Right cardiac atrium (tissue), 5 donors: Measurements from ENCODE around the gene AMZ1. TPM values are rescaled to one million over a fixed set of nuclear protein-coding genes. Genes with fewer than 3 reads are reported as not detected.

Source experiments
- ATAC-seq, 2 donors: fragments of 200-7000 bp; cut with Tn5 transposase; one replicate each; pipeline versions ENCODE4 v1.8.0 to v1.9.1; 2020; ENCODE audit warnings: moderate library complexity in 2 of 2, mild to moderate bottlenecking in 1 of 2
- DNase-seq, 3 donors: peaks; one replicate each; pipeline ENCODE4 v3.0.0-alpha.2; 2020
- H3K27ac ChIP-seq: one replicate; pipeline ENCODE4 v1.5.1; 2013; ENCODE audit warnings: mild to moderate bottlenecking, low read length, control low read depth, moderate library complexity
- H3K27me3 ChIP-seq: one replicate; pipeline ENCODE4 v1.6.1; 2013; ENCODE audit not compliant: control insufficient read depth, insufficient read depth
- H3K4me1 ChIP-seq: one replicate; pipeline ENCODE4 v1.6.1; 2013; ENCODE audit warnings: low read length; ENCODE audit not compliant: control insufficient read depth, insufficient read depth
- H3K4me3 ChIP-seq: one replicate; pipeline ENCODE4 v1.5.1; 2013; ENCODE audit warnings: low read length, control low read depth
- H3K9me3 ChIP-seq: one replicate; pipeline ENCODE4 v1.6.1; 2013; ENCODE audit warnings: low read length; ENCODE audit not compliant: control insufficient read depth
- WGBS: extraction: QIAGEN DNeasy Blood & Tissue Kit; methylation state at CpG from one replicate; pipeline ENCODE4 v1.1.7; 2013; 5-methylcytosine and 5-hydroxymethylcytosine counted together
- intact Hi-C, 4 donors: fragments of 100-400 bp; cut with DNase I; formaldehyde crosslinking; loops; one replicate each; pipeline versions ENCODE4 v1.11.0 to v1.14.0; 2022 to 2023
- polyA plus RNA-seq: library from polyadenylated mRNA; stranded (reverse); fragments of 200-250 nt; gene quantifications from one replicate; pipeline ENCODE4 v1.2.3, GENCODE V29; 2013
- total RNA-seq, 4 donors: library from RNA; stranded (reverse); fragmentation: NEBNext Ultra II Directional; extraction: Animal tissue kit (Norgen Biotek cat#: 25700); gene quantifications; one replicate each; pipeline ENCODE4 v1.2.1, GENCODE V29; 2021
- donor health status: healthy with polysubstance abuse.
- donor health status: DM: no; HTN: yes; CAD: no.
- donor health status: DM: no; HTN: no; CAD: no.
- donor health status: DM: no; HTN: yes; CAD: no; lungs with severe emphysema.
- donor health status: DM: yes; HTN: yes; CAD: no.

AMZ1 gene
- total and polyA plus RNA-seq, 5 donors: 0.36 to 1.0 (median 0.88) TPM

DNA sequence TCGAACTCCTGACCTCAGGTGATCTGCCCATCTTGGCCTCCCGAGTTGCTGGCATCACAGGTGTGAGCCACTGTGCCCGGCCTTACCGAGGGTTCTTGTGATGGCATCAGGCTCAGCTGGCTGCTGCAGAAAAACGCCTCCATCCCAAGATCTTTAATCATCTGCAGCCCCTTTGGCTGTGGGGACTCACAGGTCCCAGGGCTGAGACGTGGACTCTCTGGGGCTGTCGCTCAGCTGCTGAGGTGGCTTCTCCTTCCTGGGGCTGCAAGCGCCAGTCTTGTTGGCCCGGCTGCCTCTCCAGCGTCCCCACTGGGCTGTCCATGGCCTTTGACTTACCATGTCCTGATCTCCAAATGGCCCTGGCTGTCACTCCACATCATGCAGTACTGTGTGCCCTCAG lies 20.0 kb downstream of the AMZ1 start:
- intact Hi-C loops: no loop called here
- no peaks in the 10 kb centered on the region for H3K27me3 ChIP-seq

DNA sequence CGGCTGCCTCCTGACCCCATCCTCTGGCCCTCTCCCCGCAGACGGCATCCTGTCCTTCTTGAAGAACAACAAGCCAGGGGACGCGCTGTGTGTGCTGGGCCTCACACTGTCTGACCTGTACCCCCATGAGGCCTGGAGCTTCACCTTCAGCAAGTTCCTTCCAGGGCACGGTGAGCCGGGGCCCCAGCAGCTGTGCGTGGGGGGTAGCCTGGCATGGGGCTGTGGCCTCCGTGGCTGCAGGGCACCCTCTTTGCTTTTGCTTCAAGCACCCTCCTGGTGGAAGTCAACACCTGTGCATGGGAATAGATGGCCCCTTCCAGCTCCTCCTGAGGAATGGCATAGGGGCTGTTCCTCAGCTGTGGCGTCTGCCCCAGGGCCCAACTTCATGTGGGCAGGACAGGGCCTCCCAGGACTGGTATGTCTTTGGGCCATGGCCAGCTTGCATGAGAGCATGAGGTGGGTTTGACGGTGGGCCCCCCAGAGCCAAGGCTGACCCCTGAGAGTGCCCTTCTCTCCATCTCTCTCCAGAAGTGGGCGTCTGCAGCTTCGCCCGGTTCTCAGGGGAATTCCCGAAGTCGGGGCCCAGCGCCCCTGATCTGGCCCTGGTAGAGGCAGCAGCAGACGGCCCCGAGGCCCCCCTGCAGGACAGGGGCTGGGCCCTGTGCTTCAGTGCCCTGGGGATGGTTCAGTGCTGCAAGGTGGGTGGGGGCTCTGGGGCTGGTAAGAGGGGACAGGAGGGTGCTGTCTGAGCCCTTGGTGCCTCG lies 20.7 kb downstream of the AMZ1 start:
- H3K4me1 ChIP-seq: no peaks in the 10 kb centered on the region
- ATAC-seq: no peak
- H3K27ac ChIP-seq: no peak overlapping the region
- H3K9me3 ChIP-seq: no peaks in the 10 kb centered on the region
- intact Hi-C loops: no loop called here
- peak in 1 of 3 donors; percentile 44 for DNase-seq
- 89% methylated on average over 20 of the region's 20 CpGs for WGBS
- H3K4me3 ChIP-seq: no peak overlapping the region
- H3K27me3 ChIP-seq: no peaks in the 10 kb centered on the region

More for the DNA sequence above, 20.0 kb downstream of the AMZ1 start:
- no peak for ATAC-seq
- Histone ChIP-seq H3K27ac (no peak overlapping the region), H3K4me3 (no peak overlapping the region), H3K4me1 (no peaks in the 10 kb centered on the region), H3K9me3 (no peaks in the 10 kb centered on the region)
- peak in 1 of 3 donors; percentile 43 for DNase-seq
- 94% methylated on average over 10 of the region's 10 CpGs for WGBS

DNA sequence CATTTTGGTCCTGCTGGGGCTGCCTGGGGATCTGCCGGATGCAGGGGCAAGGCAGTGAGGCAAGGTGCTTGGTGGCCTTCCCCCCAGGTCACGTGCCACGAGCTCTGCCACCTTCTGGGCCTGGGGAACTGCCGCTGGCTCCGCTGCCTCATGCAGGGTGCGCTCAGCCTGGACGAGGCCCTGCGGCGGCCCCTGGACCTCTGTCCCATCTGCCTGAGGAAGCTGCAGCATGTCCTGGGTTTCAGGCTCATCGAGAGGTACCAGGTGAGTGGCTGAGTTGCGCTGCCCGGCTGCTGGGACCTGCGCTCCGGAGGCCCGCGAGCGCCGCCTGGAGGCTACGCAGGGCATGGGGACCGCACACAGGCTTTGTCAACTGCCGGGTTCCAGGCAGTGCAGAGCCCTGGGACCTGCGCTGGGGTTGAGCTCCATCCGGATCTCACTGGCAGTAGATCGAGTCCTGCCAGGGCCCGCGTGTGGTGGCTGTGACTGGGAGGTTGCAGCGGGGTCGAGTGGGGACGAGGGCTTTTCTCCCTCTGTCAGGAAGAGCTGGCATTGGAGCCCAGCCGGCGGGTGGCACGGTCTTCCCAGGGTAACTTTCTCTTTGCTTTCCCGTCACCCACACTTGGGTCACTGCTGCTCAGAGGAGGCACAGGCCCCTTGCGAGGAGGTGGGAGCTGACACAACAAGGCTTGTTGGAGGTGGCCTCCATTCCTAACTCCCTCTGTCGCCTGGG lies 21.7 kb downstream of the AMZ1 start:
- no peaks in the 10 kb centered on the region for H3K4me1 ChIP-seq
- intact Hi-C loops: no loop called here
- H3K9me3 ChIP-seq: no peaks in the 10 kb centered on the region
- peak; percentile 50 to 56 for ATAC-seq
- H3K27me3 ChIP-seq: no peaks in the 10 kb centered on the region
- DNase-seq: peak; percentile 55 to 84 (median 81)
- 37% methylated on average over 35 of the region's 35 CpGs for WGBS
- H3K4me3 ChIP-seq: no peak overlapping the region
- no peak overlapping the region for H3K27ac ChIP-seq

DNA sequence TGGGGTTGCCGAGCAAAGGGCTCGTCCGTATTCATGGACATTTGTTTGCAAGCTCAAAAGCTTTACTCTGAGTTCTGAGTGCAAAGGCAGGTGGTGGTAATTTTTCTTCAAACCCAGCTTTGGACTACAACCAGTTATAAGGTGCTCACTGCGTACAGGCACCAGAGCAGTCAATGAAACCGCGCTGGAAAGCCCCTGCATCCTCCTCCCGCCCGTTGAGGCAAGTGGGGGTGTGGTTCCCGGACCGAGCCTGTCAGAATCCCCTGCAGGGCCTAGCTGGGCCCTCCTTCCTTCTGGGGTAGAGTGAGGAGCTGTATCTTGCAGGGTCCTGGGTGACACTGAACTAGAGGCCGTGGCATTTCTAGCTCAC lies 22.3 kb downstream of the AMZ1 start:
- H3K4me3 ChIP-seq: no peak overlapping the region
- intact Hi-C loops: no loop called here

DNA sequence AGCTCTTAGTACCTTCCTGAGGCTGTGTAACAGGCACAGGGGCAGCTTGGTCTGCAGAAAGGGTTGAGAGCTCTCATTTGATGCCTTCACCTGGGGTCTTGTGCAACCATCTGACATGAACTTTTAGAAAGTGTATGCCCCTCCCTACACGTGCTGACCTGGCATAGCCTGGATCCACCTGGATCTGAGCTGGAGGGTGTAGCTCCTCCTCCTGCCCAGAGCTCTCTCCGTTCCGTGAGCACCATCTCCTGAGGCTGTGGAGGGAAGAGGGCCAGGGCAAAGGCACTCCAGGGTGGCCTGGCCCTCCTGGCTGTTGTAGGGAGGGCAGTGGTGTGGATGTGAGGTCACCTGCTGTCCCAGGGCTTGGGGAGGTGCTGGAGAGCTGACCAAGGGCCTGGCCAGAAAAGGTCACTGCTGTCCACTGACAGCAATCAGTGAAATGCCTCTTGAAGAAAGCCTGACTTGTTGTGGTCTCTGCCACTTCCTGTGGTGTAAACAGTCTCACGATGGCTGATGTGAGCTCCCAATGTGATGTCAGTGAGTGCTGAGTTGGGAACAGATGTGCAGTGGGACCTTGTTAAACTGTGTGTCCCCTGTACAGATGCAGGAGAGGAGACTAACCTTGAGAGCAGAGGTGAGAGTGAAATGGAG lies 23.0 kb downstream of the AMZ1 start:
- WGBS: 59% methylated on average over 4 of the region's 4 CpGs
- Histone ChIP-seq H3K9me3 (no peaks in the 10 kb centered on the region), H3K27ac (no peak overlapping the region), H3K27me3 (no peaks in the 10 kb centered on the region), H3K4me3 (no peak overlapping the region), H3K4me1 (peaks cover 3% of the 10 kb centered on the region)
- ATAC-seq: no peak
- intact Hi-C loops: no loop called here
- DNase-seq: no peak

More for the DNA sequence above, 22.3 kb downstream of the AMZ1 start:
- Histone ChIP-seq H3K4me1 (peaks cover 3% of the 10 kb centered on the region), H3K9me3 (no peaks in the 10 kb centered on the region), H3K27ac (no peak overlapping the region), H3K27me3 (no peaks in the 10 kb centered on the region)
- 78% methylated on average over 11 of the region's 11 CpGs for WGBS
- no peak for ATAC-seq
- no peak for DNase-seq

DNA sequence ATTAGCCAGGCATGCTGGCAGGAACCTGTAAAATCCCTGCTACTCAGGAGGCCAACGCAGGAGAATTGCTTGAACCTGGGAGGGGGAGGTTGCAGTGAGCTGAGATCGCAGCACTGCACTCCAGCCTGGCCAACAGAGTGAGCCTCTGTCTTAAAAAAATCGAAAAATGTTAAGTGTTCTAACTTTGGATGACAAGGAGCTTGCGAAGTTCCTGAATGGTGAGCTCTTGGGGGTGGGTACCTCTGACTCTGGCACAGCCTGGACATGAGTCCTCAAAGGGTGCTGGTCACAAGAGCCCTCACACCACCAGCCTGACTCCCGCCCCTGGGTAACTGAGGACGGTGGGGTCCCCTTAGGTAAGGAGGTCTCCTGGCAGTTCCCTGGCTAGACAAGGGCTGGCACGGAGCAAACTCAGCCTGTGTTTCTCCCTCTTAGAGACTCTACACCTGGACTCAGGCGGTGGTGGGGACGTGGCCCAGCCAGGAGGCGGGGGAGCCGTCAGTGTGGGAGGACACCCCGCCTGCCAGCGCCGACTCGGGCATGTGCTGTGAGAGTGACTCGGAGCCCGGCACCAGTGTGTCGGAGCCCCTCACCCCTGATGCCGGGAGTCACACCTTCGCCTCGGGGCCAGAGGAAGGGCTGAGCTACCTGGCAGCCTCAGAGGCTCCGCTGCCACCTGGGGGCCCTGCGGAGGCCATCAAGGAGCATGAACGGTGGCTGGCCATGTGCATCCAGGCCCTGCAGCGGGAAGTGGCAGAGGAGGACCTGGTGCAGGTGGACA lies 24.1 kb downstream of the AMZ1 start:
- intact Hi-C loops: no loop called here
- 78% methylated on average over 25 of the region's 25 CpGs for WGBS
- DNase-seq (no peak), ATAC-seq (no peak)
- Histone ChIP-seq H3K27me3 (no peaks in the 10 kb centered on the region), H3K9me3 (no peaks in the 10 kb centered on the region), H3K4me1 (peaks cover 5% of the 10 kb centered on the region), H3K27ac (no peak overlapping the region), H3K4me3 (no peak overlapping the region)

DNA sequence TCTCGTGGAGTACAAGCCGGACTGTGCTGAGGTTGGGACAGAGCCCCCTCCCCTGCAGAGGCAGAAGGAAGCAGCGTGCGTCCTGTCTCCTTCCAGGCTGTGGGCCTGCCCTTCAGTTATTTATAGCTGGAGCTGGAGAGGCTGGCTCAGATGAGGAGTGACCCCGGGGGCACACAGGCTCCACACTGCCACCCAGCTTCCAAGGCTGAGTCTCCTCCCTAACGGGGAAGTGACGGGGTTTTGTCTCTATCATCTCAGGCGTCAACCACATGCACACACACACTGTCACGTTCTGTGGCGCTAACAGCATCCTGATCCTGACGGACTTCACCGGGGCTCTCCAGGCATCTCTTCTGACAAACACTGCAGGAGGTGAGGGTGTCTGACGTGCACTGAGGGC lies 25.4 kb downstream of the AMZ1 start:
- H3K27me3 ChIP-seq: no peaks in the 10 kb centered on the region
- no peak overlapping the region for H3K4me3 ChIP-seq
- ATAC-seq (peak; percentile 57 to 58), DNase-seq (peak; percentile 51 to 81 (median 71))
- peaks cover 5% of the 10 kb centered on the region for H3K4me1 ChIP-seq
- peak overlapping the region; percentile 37 for H3K27ac ChIP-seq
- intact Hi-C loops: no loop called here
- H3K9me3 ChIP-seq: no peaks in the 10 kb centered on the region
- WGBS: 30% methylated on average over 13 of the region's 13 CpGs

DNA sequence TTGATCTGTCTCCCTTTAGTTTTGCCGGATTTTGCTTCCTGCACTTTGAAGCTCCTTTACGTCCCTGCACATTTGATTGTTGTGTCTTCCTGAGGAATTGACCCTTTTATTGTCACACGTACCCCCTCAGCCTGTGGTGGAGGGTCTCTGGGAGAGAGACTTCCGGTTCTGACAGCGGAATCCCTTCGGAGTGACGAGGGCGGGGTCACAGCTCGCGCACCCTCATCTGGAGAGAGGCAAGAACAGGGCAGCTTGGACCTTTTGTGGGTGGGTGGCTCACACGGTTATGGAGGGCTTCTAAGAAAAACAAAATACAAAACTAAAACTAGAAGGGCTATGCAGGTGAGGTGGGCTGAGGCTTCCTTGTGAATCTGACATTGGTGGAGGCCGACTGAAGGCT lies 26.0 kb downstream of the AMZ1 start:
- Histone ChIP-seq H3K27ac (peak overlapping the region; percentile 37), H3K4me3 (no peak overlapping the region), H3K27me3 (no peaks in the 10 kb centered on the region), H3K4me1 (peaks cover 5% of the 10 kb centered on the region), H3K9me3 (no peaks in the 10 kb centered on the region)
- WGBS: 64% methylated on average over 12 of the region's 12 CpGs
- ATAC-seq (no peak), DNase-seq (no peak)
- intact Hi-C loops: no loop called here

DNA sequence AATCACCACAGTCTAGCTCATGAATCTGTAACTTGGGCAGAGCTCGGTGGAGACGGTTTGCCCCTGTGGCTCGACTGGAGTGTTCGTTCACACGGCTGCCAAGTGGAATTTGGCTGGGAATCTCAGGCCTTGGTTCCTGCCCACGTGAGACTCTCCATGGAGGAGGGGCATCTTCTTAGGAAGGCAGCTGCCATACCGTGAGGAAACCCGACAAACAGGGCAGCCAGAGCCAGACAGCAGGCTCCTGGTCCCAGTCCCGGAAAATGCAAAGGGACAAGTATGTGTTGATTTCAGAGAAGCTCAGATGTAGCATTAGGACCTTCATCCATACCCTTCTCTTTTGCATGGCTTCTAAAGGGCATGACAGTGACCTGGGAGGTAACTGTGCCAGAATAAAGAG lies 26.6 kb downstream of the AMZ1 start:
- Histone ChIP-seq H3K27ac (peak overlapping the region; percentile 77), H3K9me3 (no peaks in the 10 kb centered on the region), H3K4me3 (no peak overlapping the region), H3K27me3 (no peaks in the 10 kb centered on the region), H3K4me1 (peaks cover 5% of the 10 kb centered on the region)
- 71% methylated on average over 9 of the region's 9 CpGs for WGBS
- peak in 1 of 3 donors; percentile 13 for DNase-seq
- no peak for ATAC-seq
- intact Hi-C loops: no loop called here

DNA sequence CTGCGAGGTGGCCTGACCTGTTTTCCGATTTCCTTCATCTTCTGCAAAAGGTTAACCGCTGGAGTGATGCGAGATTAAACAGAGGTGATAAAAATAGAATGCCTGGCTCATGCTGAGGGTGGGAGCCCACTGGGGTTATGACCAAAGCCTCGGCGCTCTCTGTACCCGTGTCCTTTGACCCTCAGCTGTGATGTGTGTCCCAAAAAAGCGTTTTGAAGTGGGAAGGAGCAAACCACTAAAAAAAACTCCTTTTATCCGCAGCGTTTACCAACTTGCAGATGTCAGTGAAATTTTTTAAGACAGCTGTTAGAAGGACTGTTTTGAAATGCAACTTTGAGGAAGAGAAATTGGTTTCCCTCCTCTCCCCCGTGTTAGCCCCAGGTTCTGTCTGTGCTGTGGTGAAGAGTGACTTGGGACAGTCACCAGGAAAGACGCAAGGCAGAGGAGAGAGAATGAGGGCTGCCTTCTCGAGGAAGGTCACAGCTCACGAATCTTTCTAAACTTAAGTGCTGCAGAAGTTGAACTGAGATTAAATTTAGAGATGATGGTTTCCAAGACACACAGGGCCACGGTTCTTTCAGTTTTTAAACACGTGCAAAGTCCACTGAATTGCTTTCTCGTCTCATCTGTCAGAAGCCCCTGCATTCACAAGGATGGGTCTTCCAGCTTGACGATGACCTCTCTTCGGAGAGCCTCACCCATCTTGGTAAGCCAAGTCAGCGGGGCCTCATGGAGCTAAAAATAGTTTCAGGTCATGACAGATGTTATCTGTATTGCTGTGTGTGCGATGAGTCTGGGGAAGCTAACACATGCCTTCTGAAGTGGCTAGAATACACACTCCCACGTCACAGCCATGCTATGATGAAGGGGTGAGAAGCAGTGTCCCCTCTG lies 27.6 kb downstream of the AMZ1 start:
- Histone ChIP-seq H3K27me3 (no peaks in the 10 kb centered on the region), H3K4me1 (peaks cover 5% of the 10 kb centered on the region), H3K9me3 (no peaks in the 10 kb centered on the region), H3K4me3 (no peak overlapping the region), H3K27ac (peak overlapping the region; percentile 77)
- 58% methylated on average over 22 of the region's 22 CpGs for WGBS
- ATAC-seq (peak; percentile 14 to 27), DNase-seq (peak in 1 of 3 donors; percentile 28)
- intact Hi-C loops: no loop called here
